Measurements from ENCODE around the gene EIF5B.

- no peak for TF ChIP-seq CTCF (IDR thresholded peaks at IDR 0.05)
- no peak for TF ChIP-seq POLR2A (IDR thresholded peaks at IDR 0.05)
These were observed 83.6 kb downstream of the EIF5B start for GRCh38 chr2:99420751-99421299.

Measured in thyroid gland (tissue), 4 donors.